ENCODE results near the gene SAMD13.

- TF ChIP-seq CTCF (IDR thresholded peaks at IDR 0.05; ENCODE audit: insufficient read depth, low read depth, low read length), result no peak
- no peak for TF ChIP-seq EZH2 (IDR thresholded peaks at IDR 0.05; ENCODE audit: insufficient read depth, low read length)
These were observed 35.6 kb upstream of the SAMD13 start for GRCh38 chr1:84265867-84266266.
